ENCODE results near the gene TRIM40.

DNA sequence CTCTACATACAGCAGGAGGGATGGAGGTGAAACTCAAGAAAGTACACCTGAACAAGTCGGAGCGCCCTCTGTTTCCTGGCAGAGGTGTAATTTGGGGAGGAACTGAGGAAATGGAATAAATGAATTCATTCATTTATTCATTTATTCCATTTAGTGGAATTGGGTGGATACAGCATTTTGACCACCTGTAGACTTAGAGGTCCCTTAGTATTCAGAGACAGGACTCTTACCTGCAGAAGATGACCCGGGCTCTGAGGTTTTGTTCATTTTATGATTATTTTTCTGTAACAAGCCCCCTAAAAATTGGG lies 32.1 kb upstream of the TRIM40 start:
- TF ChIP-seq, protein P1, sequence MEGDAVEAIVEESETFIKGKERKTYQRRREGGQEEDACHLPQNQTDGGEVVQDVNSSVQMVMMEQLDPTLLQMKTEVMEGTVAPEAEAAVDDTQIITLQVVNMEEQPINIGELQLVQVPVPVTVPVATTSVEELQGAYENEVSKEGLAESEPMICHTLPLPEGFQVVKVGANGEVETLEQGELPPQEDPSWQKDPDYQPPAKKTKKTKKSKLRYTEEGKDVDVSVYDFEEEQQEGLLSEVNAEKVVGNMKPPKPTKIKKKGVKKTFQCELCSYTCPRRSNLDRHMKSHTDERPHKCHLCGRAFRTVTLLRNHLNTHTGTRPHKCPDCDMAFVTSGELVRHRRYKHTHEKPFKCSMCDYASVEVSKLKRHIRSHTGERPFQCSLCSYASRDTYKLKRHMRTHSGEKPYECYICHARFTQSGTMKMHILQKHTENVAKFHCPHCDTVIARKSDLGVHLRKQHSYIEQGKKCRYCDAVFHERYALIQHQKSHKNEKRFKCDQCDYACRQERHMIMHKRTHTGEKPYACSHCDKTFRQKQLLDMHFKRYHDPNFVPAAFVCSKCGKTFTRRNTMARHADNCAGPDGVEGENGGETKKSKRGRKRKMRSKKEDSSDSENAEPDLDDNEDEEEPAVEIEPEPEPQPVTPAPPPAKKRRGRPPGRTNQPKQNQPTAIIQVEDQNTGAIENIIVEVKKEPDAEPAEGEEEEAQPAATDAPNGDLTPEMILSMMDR (IDR thresholded peaks at IDR 0.05; ENCODE audit: poor library complexity): no peak
- TF ChIP-seq EZH2phosphoT487 (IDR thresholded peaks at IDR 0.05; ENCODE audit: low read depth, severe bottlenecking, unreplicated experiment): no peak
